ENCODE data around the gene GCH1.
A peak's percentile ranks its signal among the peaks of the same experiment; 100 is the strongest.
"Not testable (repeated sequence)": the region's sequence is repeated elsewhere in the genome, so short reads cannot be mapped to it uniquely, and the experiment has no call there.

Gene GCH1

DNA sequence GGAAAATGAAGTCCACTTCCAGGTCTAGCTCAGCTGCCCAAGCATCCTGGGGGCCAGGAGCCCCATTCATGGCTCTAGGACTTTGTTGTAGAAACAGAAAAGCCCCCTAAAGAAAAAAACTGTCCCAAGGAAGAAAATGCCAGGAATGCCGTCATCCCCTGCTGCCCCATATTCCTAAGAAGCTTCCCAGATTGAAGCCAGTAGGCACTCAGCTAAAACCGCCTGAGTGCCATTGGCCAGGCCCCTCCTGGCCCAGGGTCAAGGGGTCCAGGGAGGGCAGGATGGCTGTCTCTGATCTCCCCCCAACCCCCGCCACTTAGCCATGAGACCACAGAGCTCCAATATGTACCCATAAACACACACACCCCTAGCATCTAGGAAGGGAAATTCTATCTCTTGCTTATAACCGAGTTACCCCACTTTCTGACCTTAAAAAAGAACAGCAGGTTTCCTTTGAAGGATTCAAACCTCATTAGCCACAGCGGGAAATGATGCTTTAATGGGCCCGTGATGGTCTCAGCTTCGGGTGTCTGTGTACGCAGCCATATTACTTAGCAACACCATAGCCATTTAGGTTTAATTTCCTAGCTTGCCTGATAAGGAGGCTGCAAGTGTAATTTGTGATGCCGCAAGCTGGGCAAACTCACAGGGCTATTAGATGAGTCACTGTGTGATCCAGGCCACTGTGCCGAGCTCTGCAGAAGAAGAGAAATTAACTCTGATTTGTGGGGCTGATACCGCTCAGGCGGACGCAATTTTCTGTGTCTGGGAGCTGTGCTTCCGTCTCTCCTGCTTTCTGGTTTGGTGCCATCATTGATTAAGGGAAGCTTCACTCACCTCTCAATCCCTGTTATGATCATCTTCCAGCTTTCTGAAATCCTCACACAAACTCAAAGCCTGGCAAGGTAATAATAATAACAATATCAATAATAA lies 84.2 kb downstream of the GCH1 start:
- DNase-seq (ENCODE audit: low read depth) = no peak

DNA sequence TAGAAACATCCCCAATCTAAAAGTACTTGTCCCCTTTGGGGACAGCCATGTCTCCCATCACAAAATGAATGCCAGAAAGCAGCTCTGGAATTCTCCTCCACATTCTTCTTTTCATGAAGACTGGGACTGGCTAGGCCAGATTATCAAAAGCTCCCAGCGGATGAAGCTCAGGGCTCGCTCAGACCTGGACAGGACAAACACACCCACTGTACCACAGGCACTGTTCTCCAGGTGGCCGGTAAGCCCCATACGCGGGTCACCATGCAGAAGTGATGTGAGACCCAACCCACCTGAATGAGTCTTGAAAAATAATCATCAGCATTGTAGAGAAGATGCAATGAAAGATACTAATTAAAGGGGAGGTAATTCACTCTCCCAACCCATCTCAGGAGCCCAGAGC lies 85.1 kb downstream of the GCH1 start:
- no peak for DNase-seq (ENCODE audit: low read depth)

DNA sequence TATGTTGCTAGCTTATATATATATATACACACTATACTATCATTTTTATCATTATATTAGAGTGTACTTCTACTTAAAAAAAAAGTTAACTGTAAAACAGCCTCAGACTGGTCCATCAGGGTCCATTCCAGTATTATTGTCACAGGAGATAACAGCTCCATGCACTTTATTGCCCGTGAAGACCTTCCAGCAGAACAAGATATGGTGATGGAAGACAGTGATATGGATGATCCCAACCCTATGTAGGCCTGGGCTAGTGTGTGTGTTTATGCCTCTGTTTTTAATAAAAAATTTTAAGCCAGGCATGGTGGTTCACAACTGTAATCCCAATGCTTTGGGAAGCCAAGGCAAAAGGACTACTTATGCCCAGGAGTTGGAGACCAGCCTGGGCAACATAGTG lies 86.2 kb downstream of the GCH1 start:
- DNase-seq (ENCODE audit: low read depth) = no peak

DNA sequence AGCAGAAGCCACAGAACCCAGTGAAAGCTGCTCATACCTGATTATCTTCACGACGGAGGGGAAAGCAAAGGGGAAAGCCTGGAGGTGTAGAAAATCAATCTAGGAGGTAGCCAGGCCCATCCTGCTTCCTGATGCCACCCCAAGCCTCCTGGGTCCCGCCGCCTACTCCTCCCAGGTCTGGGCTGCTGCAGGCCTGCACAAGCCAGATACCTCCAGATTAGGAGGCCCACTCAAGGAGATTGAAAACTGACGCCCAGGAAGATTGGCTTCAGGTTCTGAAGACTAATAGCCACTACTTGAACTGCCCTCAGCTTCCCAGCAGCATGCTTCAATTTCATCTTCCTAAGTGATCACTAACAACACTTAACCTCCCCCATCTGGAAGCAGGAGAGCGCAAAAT lies 87.1 kb downstream of the GCH1 start:
- no peak for DNase-seq (ENCODE audit: low read depth)

DNA sequence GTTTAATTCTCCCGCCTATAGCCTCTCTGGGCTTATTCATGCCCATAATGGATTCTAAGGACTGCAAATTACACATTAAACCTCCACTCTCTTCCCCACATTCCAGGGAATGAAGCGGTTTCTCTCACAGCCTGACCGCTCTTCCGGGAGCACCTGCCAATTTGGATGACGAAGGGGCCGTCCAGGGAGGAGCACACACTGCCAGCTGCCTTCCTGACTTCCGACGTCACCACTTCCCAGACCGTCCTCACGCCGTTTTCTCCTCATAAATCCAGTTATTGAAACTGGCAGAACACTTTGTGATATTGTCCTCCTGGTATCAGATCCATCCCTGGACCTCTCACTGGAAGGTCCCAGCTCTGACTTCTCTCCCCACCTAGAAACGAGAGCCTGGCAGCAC lies 87.6 kb downstream of the GCH1 start:
- DNase-seq (ENCODE audit: low read depth) = no peak

DNA sequence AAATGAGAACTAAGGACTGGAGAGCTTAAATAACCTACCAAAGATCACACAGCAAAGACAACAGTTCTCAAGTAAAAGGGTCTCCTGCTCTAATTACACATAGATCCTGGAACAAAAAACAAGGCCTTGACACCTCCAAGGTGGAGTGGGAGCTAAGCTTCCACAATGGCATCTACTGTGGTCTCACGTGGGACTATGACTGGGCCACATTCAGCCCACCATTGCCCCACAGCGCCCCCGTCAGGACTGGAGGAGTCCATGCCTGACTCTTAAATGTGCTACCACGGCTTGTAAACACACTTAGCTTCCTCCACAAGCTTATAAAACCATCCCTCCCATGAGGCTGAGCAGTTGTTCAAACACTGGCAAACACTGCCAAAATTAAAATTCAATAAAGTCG lies 88.5 kb downstream of the GCH1 start:
- no peak for DNase-seq (ENCODE audit: low read depth)

DNA sequence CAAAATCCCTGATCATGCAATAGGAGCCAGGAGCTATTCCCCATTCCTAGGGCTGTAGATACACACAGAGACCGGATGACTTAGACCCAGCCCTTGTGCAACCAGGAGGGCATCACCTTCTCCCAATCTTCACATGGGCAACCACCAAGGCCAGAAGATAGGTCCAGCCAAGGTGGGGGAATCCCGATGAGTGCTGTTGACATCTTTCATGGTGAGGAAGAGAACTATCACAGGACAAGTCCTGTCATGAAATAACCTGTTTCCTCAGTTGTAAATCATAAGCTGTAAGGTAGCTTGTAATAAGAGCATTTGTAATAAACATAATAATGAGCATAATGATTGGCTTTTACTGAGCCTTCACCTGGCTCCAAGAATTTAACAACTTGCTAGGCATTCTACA lies 89.5 kb downstream of the GCH1 start:
- DNase-seq (ENCODE audit: low read depth) = no peak

DNA sequence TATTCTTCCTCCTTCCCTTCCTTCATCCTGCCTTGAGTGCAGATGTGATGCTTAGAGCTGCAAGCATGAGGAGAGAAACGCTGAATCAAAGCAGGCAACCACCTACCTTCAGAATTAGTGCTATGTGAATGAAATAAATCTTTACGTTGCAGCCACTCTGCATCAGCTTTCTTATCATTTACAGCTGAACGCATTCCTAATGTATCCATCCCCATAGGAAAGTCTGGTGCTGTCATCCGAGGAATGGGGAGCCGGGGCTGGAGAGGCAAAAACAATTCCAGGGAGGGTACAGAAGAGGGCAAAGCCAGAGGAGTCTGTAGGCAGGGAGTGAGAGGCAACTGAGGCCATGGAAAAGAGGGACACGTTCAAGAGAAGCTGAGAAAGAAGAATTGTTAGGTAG lies 90.0 kb downstream of the GCH1 start:
- no peak for DNase-seq (ENCODE audit: low read depth)

DNA sequence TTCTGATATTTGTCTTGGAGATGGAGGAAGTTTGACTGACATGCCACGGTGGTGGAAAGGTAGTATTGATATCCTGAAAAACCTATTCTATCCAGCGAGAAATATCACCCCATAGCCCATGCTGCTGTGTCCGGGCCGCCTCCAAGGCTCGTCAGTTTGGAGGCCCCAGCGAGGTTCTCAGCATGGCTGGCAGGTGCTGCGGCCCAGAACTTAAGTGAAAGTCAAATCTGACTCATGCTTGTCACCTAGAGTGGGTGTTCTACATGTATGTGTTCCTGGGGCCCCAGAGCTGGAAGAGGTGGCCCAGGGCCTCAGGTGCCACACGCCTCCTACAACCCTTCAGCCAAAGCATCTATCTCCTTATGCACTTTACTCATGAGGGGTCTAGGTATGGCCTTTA lies 92.9 kb downstream of the GCH1 start:
- no peak for DNase-seq (ENCODE audit: low read depth)

DNA sequence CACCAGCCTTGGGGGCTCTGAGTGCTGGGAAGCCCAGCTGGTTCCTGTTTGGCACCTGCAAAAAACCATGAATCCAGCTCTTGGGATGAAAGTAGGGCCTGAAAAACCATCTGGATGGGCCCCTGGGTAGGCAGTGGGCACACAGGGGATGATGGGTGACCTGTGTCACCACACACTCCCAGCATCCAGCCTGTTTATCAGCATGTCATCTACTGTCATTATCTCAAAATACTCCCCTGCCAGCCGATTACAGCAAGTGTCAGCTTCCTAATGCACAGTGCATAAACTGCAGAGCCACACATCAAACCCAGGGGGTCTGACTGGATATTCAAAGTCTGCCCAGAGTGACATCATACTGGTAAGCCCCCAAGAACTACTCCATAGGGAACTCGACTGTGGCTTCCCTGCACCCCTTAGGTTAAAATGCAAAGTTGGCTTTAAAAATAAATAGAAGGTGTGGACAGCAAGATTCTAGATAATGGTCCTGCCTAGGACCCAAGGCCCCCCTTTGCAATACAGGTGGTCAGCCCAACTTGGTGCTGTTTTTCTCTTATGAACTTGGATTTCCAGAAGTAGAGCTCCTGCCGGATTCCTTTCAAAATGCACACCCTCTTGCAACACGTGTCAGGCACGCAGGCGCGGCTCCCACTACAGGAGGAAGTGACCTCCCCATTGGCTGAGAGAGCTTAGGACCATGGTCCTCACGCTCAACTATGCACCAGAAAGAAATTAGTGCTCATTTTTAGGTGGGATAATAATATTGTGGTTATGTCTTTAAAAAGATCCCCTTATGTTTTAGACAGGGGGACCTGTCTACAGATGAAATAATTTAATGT lies 94.1 kb downstream of the GCH1 start:
- no peak for DNase-seq (ENCODE audit: low read depth)

DNA sequence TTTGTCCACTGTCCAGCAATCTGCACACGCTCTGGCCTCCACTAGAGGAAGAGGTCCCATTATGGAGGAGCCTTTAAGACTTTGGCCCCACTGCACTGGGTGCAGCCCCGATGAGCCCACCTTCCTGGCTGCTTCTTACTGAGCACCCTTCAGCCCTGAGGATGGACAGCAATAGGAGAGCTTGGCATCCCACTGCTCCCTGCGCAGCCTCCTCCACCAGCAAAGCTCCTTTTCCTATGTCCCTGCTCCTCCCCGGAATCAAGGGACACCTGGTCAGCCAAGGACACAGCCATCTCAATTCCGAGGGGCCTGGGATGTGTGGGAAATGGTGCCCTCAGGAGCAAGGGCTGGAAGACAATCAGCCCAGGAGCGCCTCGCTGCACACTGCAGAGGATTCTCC lies 94.7 kb downstream of the GCH1 start:
- DNase-seq (ENCODE audit: low read depth) = no peak

DNA sequence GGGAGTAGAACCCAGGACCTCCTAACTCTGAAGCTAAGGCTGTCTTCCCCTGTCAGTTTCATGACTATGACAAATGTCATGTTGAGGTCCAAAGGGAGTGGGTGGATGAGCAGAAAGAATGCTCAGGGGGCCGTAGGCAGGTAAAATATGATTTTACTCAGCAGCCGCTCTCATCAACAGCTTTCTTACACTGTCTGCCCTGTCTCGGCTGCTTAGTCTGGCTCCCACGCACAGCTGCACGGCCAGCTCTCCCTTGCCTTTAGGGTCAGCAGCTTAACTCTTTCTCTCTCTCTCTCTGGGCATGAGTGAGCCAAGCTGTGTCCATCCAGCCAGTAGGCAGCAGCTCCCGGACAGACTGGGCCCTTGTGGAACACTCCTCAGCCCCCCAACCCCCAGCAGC lies 95.2 kb downstream of the GCH1 start:
- no peak for DNase-seq (ENCODE audit: low read depth)

DNA sequence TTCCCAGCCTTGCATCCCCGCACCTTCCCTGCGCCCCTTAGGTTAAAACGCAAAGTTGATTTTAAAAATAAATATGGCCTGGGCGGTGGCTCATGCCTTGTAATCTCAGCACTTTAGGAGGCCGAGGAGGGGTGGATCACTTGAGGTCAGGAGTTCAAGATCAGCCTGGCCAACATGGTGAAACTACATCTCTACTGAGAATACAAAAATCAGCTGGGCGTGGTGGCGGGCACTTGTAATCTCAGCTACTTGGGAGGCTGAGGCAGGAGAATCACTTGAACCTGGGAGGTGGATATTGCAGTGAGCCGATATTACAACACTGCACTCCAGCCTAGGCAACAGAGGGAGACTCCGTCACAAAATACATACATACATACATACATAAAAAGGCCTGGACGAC lies 96.0 kb downstream of the GCH1 start:
- DNase-seq (ENCODE audit: low read depth) = no peak

DNA sequence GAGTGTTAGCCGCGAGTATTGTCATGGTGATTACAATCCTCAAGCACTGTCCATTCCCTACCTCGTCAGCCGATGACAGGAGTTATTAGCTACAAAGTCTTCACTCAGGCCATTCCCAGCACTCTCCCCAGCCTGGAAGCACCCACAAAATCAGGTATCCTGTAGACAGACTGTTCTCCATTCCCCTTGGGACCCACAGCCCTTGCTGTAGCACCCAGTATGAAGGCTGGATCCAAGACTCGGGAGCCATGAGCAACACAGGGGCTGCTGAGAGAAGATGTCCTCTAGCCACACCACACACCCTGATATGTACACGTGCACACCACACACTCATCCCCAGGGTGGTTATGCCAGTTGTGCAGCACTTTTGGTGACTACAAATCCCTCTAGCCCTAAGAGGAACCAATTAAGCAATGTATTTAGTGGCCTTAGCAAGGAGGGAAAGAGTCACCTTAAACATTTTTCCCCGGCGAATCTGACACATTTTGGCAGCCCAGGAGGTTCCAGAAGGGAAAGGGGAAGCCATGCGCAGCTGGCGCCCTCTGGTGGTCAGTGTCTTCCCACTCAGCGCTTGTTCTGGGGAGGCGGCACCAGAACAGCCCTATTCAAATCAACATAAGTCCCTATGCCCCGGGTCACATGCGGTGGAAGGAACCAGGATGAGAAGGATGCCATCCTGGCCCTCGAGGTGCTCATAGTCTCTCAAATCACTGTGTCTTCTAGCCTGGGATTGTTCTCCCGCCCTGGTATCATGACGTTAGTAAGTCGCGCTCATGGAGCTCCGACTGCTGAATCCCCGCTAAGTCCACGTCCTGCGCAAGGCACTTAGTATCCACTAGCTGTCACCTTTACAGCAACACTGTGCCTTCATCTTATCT lies 96.9 kb downstream of the GCH1 start:
- DNase-seq (ENCODE audit: low read depth) = peak; percentile 46

DNA sequence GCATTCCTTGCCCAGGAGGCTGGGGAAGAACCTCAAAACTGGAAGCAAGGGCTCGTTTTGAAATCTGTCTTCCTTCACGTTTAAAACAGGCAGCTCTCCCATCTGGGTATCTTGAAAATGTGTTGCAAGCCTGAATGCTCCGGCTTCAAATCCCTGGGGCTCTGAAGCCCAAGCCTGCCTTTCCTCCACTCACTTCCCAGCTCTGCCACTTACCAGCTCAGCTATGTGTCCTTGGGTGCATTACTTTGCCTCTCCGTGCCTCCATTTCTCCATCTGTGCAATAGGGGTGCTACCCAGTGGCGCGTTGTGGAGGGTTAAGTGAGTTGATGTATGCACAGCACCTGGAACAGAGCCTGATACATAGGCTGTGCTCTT lies 97.6 kb downstream of the GCH1 start:
- no peak for DNase-seq (ENCODE audit: low read depth)

DNA sequence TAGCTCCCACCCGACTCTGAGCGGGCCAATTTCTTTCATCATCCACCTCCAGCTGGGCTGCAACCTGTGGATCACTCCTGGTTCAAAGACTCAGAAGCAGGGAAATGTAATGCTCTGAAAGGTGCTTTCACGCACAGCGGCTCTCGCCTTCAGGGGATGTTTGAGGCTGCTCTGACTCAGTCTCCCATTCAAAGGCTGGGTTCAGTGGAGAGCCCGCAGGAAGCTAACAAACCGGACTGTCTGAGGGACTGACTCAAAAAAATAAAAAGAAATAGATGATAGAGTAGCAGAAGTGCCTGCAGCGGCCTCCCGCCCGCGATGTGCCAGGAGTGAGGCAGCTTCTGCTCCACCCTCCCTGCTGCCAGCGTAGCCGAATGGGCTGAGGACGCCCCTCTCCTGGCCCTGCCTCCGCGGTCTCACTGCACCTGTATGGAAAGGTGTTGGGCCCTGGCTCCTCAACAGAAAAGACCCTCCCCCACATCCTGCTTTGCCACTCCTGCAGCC lies 98.0 kb downstream of the GCH1 start:
- DNase-seq (ENCODE audit: low read depth) = no peak

DNA sequence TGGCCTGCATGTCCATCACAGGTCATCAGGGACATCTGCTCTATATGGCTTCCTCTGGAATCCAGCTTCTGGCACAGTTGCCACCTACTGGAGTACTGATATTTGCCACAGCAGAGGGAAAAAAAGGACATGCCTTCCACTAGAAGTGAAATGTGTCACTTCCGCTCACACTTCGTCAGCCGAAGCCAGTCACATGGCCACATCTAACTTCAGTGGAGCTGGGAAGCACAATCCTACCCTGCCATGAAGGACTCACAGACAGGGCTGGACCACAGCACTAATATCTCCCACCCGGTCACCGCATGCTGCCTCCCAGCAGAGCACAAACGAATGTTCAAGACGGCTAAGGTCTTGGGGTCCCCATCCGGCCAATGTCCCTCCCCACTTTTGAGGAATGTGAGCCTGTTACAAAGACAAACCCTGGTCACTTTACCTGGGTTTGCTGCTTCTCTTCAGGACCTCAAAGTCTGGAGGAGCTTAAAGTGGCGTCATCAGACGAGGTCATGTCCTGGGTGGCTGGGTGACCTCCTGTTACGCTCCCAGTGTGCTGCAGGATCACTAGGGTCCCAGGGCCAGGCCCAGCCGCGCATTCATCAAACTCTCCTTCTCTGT lies 98.6 kb downstream of the GCH1 start:
- no peak for DNase-seq (ENCODE audit: low read depth)

DNA sequence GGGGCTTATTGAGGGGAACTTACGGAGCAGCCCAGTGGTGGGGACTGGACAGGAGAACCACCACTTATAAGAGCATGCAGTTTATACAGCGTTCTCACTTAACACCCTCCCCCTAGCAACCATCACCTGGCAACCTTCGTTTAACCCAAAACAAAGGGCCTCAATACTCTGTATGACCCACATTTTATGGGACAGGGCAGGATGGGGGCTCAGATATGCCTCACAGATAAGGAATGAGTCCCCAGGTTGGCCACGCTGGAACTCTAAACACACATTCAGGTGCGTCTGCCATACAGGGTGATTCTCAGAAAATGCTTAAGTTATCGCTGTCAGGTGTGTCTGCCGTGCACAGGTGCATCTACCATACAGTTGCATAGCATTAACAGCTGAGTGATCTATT lies 99.2 kb downstream of the GCH1 start:
- no peak for DNase-seq (ENCODE audit: low read depth)

DNA sequence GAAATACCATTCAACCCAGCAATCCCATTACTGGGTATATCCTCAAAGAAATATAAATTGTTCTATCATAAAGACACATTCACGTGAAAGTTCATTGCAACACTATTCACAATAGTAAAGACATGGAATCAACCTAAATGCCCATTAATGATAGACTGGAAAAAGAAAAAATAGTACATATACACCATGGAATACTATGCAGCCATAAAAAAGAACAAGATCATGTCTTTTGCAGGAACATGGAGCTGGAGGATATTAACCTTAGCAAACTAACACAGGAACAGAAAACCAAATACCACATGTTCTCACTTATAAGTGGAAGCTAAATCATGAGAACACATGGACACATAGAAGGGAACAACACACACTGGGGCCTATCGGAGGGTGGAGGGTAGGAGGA lies 101.1 kb downstream of the GCH1 start:
- not testable (repeated sequence) for DNase-seq (ENCODE audit: low read depth)

DNA sequence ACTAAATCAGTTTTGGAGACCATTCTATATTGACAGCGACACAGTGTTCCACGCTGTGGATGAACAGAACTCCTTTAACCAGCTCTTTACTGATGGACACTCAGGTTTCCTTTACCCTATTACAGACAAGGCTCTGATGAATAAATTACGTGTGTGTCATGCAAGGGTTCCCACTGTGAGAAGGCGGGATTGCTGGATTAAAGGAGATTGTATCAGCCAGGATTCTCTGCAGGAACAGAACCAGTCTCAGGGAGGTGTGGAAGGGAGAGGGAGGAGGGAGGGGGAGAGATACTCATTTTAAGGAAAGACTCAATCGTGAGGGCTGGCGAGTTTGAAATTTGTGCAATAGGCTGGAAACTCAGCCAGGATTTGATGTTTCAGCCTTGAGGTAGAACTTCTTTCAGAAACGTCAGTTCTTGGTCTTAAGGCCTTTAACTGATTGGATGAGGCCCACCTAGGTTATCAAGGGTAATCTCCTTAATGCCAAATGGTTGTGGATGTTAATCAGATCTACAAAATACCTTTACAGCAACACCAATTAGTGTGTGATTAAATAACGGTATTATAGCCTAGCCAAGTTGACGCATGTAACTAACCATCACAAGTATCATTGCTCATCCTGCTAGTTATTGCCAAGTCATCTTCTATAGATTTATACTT lies 104.0 kb downstream of the GCH1 start:
- no peak for DNase-seq (ENCODE audit: low read depth)

DNA sequence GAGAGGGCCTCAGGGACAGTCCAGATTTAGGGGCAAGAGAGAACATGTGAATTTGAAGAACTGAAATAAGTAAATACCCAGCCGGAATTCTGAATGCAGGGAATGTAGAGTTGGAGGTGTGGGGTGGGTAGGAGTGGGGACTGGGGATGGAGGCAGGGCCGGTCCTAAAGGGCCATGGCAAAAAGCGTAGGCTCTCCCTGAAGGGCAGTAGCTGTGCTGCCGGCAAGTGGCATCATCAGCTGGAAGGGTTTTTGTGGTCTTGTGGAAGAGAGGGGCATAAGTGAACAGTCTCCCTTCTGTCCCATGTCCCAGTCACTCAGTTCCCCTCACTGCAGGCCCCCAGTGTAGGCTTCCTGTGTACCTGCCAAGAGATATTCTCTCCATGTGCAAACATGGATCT lies 104.6 kb downstream of the GCH1 start:
- no peak for DNase-seq (ENCODE audit: low read depth)

All from stimulated activated CD8-positive, alpha-beta memory T cell treated with anti-CD3 and anti-CD28 coated beads, Interleukin-15, amount 100 ng/mL, for 1 hour (primary cell).